NCI-H82 (cell line): Measurements from ENCODE around the gene ARHGAP5.
"Not testable (repeated sequence)": the region's sequence is repeated elsewhere in the genome, so short reads cannot be mapped to it uniquely, and the experiment has no call there.

Source experiments
- DNase-seq: peaks from one replicate; lab custom pipeline; 2025; lab: John Stamatoyannopoulos, UW

ARHGAP5 gene

DNA sequence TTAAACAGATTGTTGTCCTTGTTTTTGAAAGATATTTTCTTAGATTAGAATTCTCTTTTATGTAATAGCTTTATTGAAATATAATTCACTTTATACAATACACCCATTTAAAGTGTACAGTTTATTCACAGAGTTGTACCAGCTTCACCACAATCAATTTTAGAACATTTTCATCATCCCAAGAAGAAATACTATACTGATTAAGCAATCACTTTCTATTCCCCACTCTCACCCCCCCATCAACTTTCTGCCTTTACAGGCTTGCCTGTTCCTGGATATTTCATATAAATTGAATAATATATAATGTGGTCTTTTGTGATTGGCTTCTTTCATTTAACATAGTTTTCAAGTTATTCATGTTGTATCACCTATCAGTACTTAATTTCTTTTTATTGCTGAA lies 44.4 kb downstream of the ARHGAP5 start:
- no peak for DNase-seq

DNA sequence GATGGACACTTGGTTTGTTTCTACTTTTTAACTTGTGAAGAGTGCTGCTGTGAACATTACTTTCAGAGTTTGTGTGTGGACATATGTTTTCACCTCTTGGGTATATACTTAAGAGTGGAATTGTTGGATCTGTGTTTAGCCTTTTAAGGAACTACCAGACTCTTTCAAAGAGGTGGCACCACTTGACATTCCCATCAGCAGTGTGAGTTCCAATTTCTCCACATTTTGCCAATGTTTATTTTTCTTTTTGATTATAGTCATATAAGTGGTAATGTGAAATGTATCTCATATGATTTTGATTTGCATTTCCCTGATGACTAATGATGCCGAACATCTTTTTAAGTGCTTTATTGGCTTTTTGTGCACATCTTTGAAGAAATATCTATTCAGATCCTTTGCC lies 44.8 kb downstream of the ARHGAP5 start:
- DNase-seq, result no peak

DNA sequence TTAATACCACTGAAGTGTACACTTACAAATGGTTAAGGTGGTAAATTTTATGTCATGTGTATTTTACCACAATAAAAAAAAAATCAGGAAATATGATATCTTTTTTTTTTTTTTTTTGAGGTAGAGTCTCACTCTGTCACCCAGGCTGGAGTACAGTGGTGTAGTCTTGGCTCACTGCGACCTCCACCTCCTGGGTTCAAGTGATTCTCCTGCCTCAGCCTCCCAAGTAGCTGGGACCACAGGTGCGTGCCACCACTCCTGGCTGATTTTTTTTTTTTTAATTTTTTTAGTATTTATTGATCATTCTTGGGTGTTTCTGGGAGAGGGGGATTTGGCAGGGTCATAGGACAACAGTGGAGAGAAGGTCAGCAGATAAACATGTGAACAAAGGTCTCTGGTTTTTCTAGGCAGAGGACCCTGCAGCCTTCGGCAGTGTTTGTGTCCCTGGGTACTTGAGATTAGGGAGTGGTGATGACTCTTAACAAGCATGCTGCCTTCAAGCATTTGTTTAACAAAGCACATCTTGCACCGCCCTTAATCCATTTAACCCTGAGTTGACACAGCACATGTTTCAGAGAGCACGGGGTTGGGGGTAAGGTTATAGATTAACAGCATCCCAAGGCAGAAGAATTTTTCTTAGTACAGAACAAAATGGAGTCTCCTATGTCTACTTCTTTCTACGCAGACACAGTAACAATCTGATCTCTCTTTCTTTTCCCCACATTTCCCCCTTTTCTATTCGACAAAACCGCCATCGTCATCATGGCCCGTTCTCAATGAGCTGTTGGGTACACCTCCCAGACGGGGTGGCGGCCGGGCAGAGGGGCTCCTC lies 50.0 kb downstream of the ARHGAP5 start:
- DNase-seq, result not testable (repeated sequence)

DNA sequence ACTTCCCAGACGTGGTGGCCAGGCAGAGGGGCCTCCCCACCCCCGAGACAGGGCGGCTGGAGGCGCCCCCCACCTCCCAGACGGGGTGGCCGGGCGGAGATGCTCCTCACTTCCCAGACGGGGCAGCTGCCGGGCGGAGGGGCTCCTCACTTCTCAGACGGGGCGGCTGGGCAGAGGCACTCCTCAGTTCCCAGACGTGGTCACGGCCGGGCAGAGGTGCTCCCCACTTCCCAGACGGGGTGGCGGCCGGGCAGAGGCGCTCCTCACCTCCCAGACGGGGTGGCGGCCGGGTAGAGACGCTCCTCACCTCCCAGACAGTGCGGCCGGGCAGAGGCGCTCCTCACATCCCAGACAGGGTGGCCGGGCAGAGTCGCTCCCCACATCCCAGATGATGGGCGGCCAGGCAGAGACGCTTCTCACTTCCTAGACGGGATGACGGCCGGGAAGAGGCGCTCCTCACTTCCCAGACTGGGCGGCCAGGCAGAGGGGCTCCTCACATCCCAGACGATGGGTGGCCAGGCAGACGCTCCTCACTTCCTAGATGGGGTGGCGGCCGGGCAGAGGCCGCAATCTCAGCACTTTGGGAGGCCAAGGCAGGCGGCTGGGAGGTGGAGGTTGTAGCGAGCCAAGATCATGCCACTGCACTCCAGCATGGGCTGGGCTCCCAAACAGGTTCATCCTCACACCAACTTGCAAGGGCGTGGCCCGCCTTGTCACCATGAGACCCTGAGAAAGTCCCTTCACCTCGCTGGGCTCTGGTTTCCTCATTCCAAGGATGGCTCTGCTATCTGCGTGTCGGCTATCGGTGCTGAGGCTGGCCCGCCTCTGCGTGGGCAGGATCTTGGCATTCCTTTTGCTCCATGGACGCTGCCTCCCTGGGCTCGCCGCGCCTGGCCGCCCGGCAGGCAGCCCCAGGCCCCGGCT lies 50.9 kb downstream of the ARHGAP5 start:
- not testable (repeated sequence) for DNase-seq

DNA sequence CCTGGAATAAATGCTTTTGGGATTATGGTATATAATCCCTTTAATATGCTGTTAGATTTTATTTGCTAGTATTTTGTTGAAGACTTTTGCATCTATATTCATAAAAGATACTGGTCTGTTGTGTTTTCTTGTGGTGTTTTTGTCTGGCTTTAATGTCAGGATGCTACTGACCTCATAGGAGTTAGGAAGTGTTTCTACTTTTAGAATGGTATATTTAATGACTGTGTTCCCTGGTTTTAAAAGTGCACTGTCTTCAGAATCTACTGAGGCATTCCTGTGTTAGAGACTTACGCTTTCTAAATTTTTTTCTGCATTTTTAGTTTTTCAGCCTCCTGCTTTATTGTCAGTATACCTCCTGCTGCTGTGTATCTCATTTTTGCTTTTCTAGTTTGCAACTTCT lies 51.6 kb downstream of the ARHGAP5 start:
- DNase-seq, result no peak

DNA sequence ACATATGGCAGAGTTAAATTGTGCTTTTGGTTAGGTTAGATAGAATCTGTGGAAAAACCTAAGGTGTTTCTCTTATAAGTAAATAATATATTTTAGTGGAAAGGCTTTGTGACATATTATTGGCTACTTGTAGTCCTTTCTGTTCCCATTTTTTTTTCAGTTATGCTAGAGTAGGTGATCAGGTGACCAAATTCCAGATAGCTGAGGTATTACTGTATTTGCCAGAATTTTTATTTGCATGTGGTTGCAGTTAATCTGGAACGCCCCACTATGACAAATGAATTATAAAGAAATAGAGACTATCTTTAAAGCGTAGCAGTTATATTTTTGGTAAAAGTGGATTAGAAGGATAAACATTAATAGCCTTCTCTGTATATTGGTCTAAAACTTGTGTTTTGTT lies 52.0 kb downstream of the ARHGAP5 start:
- no peak for DNase-seq

DNA sequence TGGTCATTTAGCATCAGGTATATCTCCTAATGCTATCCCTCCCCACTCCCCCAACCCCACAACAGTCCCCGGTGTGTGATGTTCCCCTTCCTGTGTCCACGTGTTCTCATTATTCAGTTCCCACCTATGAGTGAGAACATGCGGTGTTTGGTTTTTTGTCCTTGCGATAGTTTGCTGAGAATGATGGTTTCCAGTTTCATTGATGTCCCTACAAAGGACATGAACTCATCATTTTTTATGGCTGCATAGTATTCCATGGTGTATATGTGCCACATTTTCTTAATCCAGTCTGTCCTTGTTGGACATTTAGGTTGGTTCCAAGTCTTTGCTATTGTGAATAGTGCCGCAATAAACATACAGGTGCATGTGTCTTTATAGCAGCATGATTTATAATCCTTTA lies 54.6 kb downstream of the ARHGAP5 start:
- not testable (repeated sequence) for DNase-seq

DNA sequence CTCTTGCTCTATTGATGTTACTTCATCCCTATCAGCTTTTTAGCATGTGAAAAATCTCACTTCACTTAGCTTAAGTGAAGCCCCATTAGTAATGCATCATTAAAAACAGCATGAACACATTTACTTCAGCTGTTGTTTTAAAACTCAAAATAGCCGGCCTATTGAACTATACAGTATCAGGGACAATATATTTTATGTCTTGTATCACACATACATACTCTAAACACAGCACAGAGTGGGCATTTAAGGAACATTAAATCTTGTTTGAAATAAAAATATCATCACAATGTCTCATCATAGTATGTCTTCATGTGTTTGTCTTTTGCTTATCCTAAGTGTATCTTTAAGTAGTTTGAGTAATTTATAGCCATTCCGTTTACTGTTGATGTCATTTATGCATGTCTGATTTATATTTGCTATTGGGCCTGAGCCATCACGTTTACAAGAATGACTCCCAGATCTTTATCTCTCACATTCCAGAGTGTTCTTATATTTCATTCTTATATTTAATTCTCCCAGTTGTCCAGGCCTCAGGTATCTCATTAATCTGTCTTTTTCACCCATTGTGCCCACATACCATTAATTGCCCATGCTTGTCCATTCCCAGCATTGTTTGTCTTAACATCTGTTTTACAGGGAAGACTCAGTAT lies 57.5 kb downstream of the ARHGAP5 start:
- no peak for DNase-seq

DNA sequence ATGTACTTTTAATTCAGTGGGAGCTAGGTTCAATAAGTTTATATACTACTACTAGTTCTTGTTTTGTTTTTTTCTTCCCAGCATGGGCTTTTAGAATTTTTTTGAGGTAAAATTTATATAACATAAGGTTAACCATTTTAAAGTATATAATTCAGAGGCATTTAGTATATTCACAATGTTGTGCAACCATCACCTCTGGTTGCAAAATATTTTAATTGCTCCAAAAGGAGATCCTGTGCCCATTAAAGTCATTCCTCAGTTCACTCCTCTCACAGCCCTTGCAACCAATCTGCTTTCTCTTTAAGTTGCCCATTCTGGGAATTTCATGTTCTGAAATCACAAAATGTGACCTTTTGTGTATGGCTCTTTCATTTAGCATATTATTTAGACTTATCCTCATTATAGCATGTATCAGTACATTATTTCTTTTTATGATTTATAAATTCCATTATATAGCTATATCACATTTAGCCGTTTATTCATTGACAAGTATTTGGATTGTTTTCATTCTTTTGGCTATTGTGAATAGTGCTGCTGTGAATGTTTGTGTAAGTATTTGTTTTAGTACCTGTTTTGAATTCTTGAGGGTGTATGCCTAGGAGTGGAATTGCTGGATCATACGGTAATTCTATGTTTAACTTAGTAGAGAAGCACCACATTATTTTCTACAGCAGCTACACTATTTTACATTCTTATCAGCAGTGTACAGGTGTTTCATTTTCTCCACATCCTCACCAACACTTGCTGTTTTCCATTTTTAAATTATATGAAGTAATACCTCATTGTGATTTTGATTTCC lies 59.1 kb downstream of the ARHGAP5 start:
- no peak for DNase-seq

DNA sequence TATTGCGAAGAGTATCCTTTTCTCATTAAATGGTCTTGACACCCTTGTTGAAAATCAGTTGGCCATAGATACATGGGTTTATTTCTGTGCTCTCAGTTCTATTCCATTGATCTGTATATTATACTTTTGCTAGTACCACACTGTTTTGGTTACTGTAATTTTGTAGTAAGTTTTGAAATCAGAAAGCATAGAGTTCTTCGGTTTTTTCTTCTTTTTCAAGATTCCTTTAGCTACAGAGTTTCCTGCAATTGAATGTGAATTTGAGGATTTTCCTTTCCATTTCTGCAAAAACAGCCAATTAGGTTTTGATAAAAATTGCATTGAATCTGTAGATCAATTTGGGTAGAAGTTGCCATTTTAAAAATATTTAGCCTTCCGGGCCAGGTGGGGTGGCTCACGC lies 60.2 kb downstream of the ARHGAP5 start:
- DNase-seq, result no peak

DNA sequence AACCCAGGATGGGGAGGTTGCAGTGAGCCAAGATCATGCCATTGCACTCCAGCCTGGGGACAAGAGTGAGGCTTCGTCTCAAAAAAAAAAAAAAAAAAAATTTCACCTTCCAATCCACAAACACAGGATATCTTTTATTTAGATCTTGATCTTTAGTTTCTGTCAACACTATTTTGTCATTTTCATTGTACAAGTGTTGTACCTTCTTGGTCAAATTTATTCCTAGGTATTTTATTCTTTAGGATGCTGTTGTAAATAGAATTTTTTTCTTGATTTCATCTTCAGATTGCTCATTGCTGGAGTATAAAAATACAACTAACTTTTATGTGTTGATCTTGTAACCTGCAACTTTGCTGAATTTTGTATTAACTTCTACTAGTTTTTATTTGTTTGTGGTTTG lies 60.8 kb downstream of the ARHGAP5 start:
- DNase-seq, result no peak

DNA sequence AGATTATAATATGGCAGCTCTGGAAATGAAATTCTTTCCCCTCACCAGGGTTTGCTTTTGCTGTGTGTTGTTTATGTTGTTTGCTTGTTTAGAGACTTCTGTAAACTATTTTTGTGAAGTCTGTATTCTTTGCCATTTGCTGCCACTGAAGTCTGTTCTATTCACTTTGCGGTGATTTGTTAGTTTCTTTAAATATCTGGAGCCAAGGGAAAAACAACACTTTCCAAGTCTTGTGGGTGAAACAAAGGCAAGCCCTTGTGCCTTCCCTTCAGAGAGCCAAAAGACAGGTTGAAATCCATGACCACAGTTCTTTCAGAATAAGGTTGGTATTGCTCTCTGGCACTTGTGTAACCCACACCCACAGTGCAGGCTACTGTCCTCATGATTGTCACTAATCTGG lies 65.2 kb downstream of the ARHGAP5 start:
- peak; percentile 14 for DNase-seq

DNA sequence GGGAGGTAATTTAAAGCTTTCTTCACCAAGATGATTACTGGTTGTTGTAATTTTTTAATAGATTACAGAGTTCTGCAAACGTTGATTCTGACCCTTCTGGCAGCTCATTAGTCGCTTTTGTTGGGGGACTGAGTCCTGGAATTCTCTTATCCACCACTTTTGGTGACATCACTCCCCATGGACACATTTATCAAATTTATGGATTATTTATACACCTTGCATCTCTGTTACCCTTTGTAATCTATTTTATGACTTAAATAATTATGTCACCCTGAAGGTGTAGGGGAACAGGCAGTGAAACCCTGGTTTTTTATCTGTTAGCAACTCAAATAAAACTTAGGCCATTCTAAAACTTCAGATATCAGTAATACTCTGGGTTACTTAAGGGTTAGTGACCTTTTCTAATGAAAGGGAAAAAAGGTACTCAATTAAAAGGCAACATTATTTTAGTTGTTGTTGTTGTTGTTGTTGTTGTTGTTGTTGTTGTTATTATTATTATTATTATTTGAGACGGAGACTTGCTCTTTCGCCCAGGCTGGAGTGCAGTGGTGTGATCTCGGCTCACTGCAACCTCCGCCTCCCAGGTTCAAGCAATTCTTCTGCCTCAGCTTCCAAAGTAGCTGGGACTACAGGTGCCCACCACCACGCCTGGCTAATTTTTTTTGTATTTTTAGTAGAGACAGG lies 65.8 kb downstream of the ARHGAP5 start:
- no peak for DNase-seq

DNA sequence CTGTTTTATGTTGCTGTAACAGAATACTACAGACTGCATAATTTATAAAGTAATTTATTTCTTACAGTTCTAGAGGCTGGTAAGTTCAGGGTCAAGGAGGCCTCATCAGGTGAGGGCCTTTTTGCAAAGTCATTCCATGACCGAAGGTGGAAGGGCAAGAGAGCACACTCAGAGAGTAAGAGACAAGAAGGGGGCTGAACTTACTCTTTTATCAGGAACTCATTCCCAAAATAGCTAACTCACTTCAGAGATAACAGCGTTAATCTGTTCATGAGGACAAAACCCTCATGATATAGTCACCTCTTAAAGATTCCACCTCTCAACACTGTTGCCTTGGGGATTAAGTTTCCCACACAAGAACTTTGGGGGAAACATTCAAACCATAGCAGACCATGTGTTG lies 73.3 kb downstream of the ARHGAP5 start:
- no peak for DNase-seq

DNA sequence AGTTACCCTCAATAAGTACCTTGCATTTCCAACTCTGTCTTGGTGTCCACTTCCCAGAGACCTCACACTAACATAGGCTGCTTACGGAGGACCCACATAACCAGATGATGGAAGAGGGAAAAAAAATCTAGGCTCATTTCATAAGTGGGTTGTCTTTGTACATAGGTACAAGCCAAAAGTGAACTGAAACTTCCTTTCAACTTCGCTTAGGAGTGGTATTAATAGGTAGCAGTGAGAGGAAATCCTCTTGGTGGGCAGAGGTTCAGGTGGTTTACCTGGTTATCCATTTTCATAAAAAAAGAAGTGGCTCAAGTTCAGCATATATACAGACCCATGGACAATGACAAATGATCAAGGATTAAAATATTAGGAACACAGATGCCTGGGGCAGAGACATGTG lies 88.9 kb downstream of the ARHGAP5 start:
- DNase-seq, result no peak

DNA sequence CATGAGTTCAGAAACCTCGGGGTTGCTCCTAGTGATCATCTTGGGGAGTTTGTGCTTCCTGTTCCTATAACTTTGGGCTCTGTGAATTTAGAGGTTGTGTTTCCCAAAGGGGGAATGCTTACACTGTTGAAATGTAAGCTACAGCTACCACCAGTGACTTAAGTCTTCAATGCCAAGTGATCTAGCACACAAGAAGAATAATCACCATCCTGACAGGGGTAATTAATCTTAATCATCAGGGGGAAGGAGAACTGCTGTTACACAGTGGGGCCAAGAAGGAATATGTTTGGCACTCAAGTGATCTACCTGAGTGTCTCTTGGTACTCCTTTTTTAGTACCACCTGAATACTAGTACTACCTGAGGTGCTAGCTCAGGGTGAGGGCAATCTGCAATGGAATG lies 89.8 kb downstream of the ARHGAP5 start:
- peak; percentile 27 for DNase-seq

DNA sequence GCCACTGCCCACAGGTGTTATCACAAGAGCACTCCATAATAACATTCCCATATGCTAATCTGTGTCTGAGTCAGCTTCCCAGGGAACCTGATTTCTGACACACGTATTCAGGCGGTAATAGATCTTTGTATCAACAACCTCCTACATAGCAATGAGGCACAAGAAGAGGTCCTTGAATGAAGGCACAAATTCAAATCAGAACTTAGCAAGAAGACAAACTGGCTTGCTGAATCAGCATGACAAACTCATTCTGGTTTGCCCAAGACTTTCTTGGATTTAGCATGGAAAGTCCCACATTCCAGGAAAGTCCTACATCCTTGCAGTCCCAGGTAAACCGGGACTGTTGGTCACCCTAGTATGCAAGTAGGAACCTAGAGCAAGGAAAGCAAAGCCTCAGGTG lies 90.8 kb downstream of the ARHGAP5 start:
- no peak for DNase-seq

DNA sequence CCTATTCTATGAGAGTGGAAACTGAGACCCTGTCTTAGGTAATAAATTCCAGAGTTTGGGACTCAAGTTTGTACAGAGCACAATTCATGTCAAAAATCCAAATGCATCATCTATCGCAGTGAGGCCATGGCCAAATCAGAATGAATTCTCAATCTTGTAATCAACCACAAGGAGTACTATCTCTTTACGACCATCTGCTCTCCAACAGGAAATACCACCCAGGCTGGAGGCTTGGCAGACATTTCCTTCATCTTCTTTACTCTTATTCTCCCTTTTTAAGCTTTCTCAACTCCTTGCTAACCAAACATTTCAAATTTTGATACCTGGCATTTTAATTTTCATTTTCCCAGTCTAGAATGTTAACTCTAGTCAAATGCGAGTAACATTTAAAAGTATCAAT lies 92.1 kb downstream of the ARHGAP5 start:
- peak; percentile 3 for DNase-seq

DNA sequence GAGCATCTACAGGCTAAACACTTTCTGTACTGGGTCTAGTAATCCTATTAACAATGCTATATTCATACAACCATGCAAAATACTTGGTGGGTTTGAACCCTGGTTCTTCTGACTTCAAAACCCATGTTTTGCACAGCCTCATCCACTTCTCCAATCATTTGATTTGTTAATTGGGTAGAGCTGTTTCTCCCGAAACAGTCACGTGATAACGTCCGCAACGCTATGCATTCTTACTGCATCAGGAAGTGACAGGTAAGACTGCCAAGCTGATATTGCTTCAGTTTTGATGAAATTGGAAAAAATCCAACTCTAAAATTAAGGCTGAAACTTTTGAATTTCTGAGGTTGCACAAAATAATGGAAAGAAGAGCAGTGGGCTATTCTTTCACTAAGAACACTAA lies 94.4 kb downstream of the ARHGAP5 start:
- DNase-seq, result no peak

DNA sequence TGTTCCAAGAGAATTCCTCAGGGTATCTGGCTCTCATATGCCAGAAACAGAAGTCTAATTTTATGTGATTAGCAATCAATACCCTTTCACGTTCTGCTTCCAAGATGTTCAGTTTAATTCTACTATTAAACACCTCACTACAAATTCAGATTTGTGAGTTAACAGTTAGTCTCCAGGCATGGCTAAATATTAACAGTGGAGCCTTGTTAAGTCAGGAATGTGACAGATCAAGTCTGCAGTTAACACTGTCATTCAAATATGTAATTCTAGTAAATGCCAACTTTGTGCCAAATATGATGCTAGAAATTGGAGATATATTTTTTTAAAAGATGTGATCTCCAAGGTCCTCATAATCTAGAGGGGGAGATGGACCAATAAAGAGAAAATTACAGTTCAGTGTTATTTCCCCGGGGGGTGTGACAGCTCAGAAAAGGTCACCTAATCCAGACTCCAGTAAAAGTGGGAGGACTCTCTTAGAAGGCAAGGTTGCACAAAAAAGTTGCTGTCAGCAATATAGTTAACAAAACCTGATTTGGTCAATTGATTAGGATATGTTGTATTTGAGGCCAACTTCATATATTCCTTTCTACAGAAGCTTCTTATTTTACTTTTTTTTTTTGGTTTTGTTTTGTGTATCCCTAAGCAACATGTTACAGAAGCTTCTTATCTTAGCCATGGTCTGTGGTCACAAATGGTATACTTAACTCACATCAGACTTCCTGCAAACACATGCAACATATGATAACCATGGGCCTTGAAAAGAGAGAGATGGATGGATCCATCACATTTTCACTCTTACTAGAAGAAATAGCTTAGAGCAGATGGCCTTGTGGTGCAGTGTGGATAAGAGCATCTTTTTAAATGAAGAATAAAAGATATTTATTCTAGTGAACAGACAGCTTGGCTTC lies 106.3 kb downstream of the ARHGAP5 start:
- no peak for DNase-seq
